GM12878 (cell line): Measurements from ENCODE around the gene PBRM1. TPM values are rescaled to one million over a fixed set of nuclear protein-coding genes. Genes with fewer than 3 reads are reported as not detected.

Source experiments
- CBX3 ChIP-seq: fragments of 200-600 bp; sonication (generic); IDR thresholded peaks from 2 replicates; pipeline ENCODE4 v1.6.1; 2016; ENCODE audit warnings: low read depth, borderline replicate concordance
- CHD2 ChIP-seq: IDR thresholded peaks from 2 replicates; pipeline ENCODE4 v1.6.1; 2011; ENCODE audit warnings: low read depth, low read length, improper control_type of control experiment, borderline replicate concordance
- CREB1 ChIP-seq: IDR thresholded peaks from 2 replicates; pipeline ENCODE4 v1.6.1; 2012; ENCODE audit warnings: low read depth, mild to moderate bottlenecking, inconsistent platforms
- CREM ChIP-seq: IDR thresholded peaks from 2 replicates; pipeline ENCODE4 v1.6.1; 2014; ENCODE audit warnings: antibody characterized with exemption, low read depth
- E2F8 ChIP-seq: fragments of 450-650 bp; IDR thresholded peaks from 2 replicates; pipeline ENCODE4 v1.6.1; 2018; ENCODE audit warnings: mild to moderate bottlenecking, low read depth, moderate library complexity; ENCODE audit not compliant: partially characterized antibody
- EED ChIP-seq: sonication (generic); IDR thresholded peaks from 2 replicates; pipeline ENCODE4 v1.6.1; 2016; ENCODE audit warnings: antibody characterized with exemption, low read depth
- IKZF2 ChIP-seq, 2 experiments: fragments of 450-650 bp; IDR thresholded peaks; 2 replicates each; pipeline ENCODE4 v1.6.1; 2017; ENCODE audit warnings: mild to moderate bottlenecking in 2 of 2, moderate library complexity in 2 of 2
- KDM1A ChIP-seq: fragments of 200-600 bp; sonication (generic); IDR thresholded peaks from 2 replicates; pipeline ENCODE4 v1.6.1; 2016; ENCODE audit warnings: borderline replicate concordance
- LARP7 ChIP-seq: fragments of 450-650 bp; IDR thresholded peaks from 2 replicates; pipeline ENCODE4 v1.6.1; 2017; ENCODE audit warnings: mild to moderate bottlenecking
- MEF2A ChIP-seq: IDR thresholded peaks from 2 replicates; pipeline ENCODE4 v1.6.1; 2011; ENCODE audit warnings: low read depth, mild to moderate bottlenecking, low read length, moderate library complexity; ENCODE audit not compliant: insufficient read depth
- MEF2B ChIP-seq: fragments of 450-650 bp; IDR thresholded peaks from 2 replicates; pipeline ENCODE4 v1.6.1; 2018; ENCODE audit warnings: mild to moderate bottlenecking, moderate library complexity; ENCODE audit not compliant: partially characterized antibody, poor library complexity, severe bottlenecking
- NBN ChIP-seq: fragments of 450-650 bp; IDR thresholded peaks from 2 replicates; pipeline ENCODE4 v1.6.1; 2016
- NRF1 ChIP-seq: conservative IDR thresholded peaks from 2 replicates; pipeline ENCODE4 v1.6.1; 2011; ENCODE audit warnings: mild to moderate bottlenecking, low read depth, low read length, improper control_type of control experiment
- PKNOX1 ChIP-seq: fragments of 450-650 bp; IDR thresholded peaks from 2 replicates; pipeline ENCODE4 v1.6.1; 2016; ENCODE audit warnings: mild to moderate bottlenecking
- RBBP5 ChIP-seq: fragments of 200-600 bp; sonication (generic); conservative IDR thresholded peaks from 2 replicates; pipeline ENCODE4 v1.6.1; 2016
- RUNX3 ChIP-seq: IDR thresholded peaks from 2 replicates; pipeline ENCODE4 v1.6.1; 2012; ENCODE audit warnings: low read length, inconsistent platforms
- SPI1 ChIP-seq: IDR thresholded peaks from 2 replicates; pipeline ENCODE4 v1.6.1; 2011; ENCODE audit warnings: low read depth, mild to moderate bottlenecking, low read length, moderate library complexity, borderline replicate concordance; ENCODE audit not compliant: insufficient read depth
- SREBF1 ChIP-seq: IDR thresholded peaks from 2 replicates; pipeline ENCODE4 v1.6.1; 2012; ENCODE audit warnings: mild to moderate bottlenecking, low read length
- STAT3 ChIP-seq: IDR thresholded peaks from 2 replicates; pipeline ENCODE4 v1.6.1; 2011; ENCODE audit warnings: low read depth, low read length, improper control_type of control experiment
- ZNF384 ChIP-seq: IDR thresholded peaks from 2 replicates; pipeline ENCODE4 v1.6.1; 2012; ENCODE audit warnings: low read depth, mild to moderate bottlenecking, low read length, improper control_type of control experiment, borderline replicate concordance
- polyA plus RNA-seq, 11 experiments: library from polyadenylated mRNA; depleted of rRNA in 4 of 11; unstranded in 6 of 11; stranded (reverse) in 5 of 11; fragments of >200 nt; fragmentation: Nextera tagmentation in 4 of 11; fragmentation: Illumina TruSeq in 1 of 11; extraction: Ambion mirVana in 4 of 11; extraction: Trizol in 1 of 11; gene quantifications; 1 replicate in 1 of 11; 2 replicates in 10 of 11; pipeline versions ENCODE4 v1.2.1 to v1.2.3, GENCODE V29; 2011 to 2016; ENCODE audit warnings: inconsistent platforms in 2 of 11, missing spikeins in 2 of 11, low read depth in 1 of 11
- total RNA-seq, 4 experiments: library from RNA; depleted of rRNA in 3 of 4; stranded (reverse); fragments of >200 nt in 3 of 4; fragmentation: Illumina TruSeq in 1 of 4; extraction: Trizol in 1 of 4; gene quantifications; 2 replicates each; pipeline versions ENCODE4 v1.2.1 to v1.2.3, GENCODE V29; 2013 to 2021
- TF ChIP-seq, protein P1 (sequence below): fragments of 450-650 bp; IDR thresholded peaks from 2 replicates; pipeline ENCODE4 v1.6.1; 2016; ENCODE audit warnings: mild to moderate bottlenecking, moderate library complexity, borderline replicate concordance
- TF ChIP-seq, protein P2 (sequence below): fragments of 450-650 bp; IDR thresholded peaks from 2 replicates; pipeline ENCODE4 v1.6.1; 2017; ENCODE audit warnings: mild to moderate bottlenecking
- TF ChIP-seq, protein P3 (sequence below): IDR thresholded peaks from 2 replicates; pipeline ENCODE4 v1.6.1; 2012; ENCODE audit warnings: low read depth, low read length, improper control_type of control experiment

The PBRM1 gene
- total and polyA plus RNA-seq, 10 of the 15 experiments (the other 5 are each of a cell fraction or from before 2014, with no cell fraction given): 8.9 to 88.9 (median 39.3) TPM

DNA sequence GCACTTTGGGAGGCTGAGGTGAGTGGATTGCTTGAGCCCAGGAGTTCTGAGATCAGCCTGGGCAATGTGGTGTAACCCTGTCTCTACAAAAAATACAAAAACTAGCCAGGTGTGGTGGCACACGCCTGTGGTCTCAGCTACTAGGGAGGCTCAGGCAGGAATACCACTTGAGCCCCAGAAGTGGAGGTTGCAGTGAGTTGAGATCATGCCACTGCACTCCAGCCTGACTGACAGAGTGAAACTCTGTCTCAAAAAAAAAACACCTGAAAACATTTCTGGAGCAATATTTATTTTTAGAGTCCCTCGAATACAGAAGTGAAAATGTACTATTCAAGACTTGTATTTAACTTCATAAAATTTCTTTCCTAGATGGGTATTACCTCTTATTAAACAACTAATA lies 24.8 kb upstream of the PBRM1 start (continued):
- TF ChIP-seq IKZF2 (IDR thresholded peaks at IDR 0.05): peak; percentile 58 to 66
- no peak for TF ChIP-seq RBBP5
- peak; percentile 86 for TF ChIP-seq PKNOX1
- TF ChIP-seq, protein P1, sequence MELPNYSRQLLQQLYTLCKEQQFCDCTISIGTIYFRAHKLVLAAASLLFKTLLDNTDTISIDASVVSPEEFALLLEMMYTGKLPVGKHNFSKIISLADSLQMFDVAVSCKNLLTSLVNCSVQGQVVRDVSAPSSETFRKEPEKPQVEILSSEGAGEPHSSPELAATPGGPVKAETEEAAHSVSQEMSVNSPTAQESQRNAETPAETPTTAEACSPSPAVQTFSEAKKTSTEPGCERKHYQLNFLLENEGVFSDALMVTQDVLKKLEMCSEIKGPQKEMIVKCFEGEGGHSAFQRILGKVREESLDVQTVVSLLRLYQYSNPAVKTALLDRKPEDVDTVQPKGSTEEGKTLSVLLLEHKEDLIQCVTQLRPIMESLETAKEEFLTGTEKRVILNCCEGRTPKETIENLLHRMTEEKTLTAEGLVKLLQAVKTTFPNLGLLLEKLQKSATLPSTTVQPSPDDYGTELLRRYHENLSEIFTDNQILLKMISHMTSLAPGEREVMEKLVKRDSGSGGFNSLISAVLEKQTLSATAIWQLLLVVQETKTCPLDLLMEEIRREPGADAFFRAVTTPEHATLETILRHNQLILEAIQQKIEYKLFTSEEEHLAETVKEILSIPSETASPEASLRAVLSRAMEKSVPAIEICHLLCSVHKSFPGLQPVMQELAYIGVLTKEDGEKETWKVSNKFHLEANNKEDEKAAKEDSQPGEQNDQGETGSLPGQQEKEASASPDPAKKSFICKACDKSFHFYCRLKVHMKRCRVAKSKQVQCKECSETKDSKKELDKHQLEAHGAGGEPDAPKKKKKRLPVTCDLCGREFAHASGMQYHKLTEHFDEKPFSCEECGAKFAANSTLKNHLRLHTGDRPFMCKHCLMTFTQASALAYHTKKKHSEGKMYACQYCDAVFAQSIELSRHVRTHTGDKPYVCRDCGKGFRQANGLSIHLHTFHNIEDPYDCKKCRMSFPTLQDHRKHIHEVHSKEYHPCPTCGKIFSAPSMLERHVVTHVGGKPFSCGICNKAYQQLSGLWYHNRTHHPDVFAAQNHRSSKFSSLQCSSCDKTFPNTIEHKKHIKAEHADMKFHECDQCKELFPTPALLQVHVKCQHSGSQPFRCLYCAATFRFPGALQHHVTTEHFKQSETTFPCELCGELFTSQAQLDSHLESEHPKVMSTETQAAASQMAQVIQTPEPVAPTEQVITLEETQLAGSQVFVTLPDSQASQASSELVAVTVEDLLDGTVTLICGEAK: no peak
- TF ChIP-seq STAT3: no peak
- no peak for TF ChIP-seq SREBF1
- 0 out of 2 replicates have a peak, but pooled peaks have one; percentile 36 for TF ChIP-seq NBN
- TF ChIP-seq E2F8: no peak
- peak; percentile 89 for TF ChIP-seq MEF2A
- TF ChIP-seq SPI1: peak; percentile 57
- TF ChIP-seq LARP7: no peak
- TF ChIP-seq EED: peak; percentile 61; the same call in 1 of the 2 replicates
- TF ChIP-seq RUNX3: peak; percentile 72
- TF ChIP-seq CREB1: peak; percentile 60; the same call in 1 of the 2 replicates
- no peak for TF ChIP-seq KDM1A
- TF ChIP-seq CBX3: no peak
- TF ChIP-seq MEF2B: peak; percentile 35
- no peak for TF ChIP-seq NRF1
- peak; percentile 67 for TF ChIP-seq ZNF384
- TF ChIP-seq CREM: peak; percentile 35; the same call in 1 of the 2 replicates
- TF ChIP-seq, protein P2, sequence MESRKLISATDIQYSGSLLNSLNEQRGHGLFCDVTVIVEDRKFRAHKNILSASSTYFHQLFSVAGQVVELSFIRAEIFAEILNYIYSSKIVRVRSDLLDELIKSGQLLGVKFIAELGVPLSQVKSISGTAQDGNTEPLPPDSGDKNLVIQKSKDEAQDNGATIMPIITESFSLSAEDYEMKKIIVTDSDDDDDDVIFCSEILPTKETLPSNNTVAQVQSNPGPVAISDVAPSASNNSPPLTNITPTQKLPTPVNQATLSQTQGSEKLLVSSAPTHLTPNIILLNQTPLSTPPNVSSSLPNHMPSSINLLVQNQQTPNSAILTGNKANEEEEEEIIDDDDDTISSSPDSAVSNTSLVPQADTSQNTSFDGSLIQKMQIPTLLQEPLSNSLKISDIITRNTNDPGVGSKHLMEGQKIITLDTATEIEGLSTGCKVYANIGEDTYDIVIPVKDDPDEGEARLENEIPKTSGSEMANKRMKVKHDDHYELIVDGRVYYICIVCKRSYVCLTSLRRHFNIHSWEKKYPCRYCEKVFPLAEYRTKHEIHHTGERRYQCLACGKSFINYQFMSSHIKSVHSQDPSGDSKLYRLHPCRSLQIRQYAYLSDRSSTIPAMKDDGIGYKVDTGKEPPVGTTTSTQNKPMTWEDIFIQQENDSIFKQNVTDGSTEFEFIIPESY: no peak
- TF ChIP-seq, protein P3, sequence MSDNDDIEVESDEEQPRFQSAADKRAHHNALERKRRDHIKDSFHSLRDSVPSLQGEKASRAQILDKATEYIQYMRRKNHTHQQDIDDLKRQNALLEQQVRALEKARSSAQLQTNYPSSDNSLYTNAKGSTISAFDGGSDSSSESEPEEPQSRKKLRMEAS: no peak
- no peak for TF ChIP-seq CHD2
